Adipose tissue (tissue), 3 donors: ENCODE results near the gene MRFAP1L1. TPM values are rescaled to one million over a fixed set of nuclear protein-coding genes. Genes with fewer than 3 reads are reported as not detected.
"Not testable (repeated sequence)": the region's sequence is repeated elsewhere in the genome, so short reads cannot be mapped to it uniquely, and the experiment has no call there.

ENCODE experiments used
- H3K27ac ChIP-seq: one replicate; pipeline ENCODE4 v1.5.1; 2013; ENCODE audit warnings: low read depth, low read length
- WGBS, 3 donors: extraction: QIAGEN DNeasy Blood & Tissue Kit; methylation state at CpG; one replicate each; pipeline ENCODE4 v1.1.7; 2013; 5-methylcytosine and 5-hydroxymethylcytosine counted together
- polyA plus RNA-seq, 3 donors: library from polyadenylated mRNA; stranded (reverse); fragments of 200-250 nt; gene quantifications; one replicate each; pipeline ENCODE4 v1.2.3, GENCODE V29; 2013
- donor health status: healthy with polysubstance abuse.
- donor health status: Bipolar disorder and iron deficiency.
- donor health status: healthy.

Gene MRFAP1L1
- polyA plus RNA-seq, 3 donors, result 23.3 to 66.1 (median 34.0) TPM

DNA sequence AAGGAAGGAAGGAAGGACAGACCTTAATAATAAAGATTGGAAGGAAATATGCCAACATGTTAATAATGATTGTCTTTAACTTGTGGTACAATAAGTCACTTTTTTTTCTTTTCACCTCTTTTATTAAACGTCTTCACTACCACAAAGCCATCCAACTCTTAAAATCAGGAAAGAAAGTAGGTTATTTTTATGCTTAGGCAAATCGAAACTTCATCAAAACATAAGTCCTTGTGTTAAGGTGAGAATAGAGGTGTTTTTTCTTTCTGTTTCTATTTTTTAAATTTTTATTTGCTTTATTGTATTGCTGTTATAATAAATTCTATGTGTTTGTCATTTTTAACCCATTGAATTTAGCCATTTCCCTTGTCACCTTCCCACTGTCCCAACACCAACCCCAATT lies 32.8 kb upstream of the MRFAP1L1 start:
- no peak overlapping the region for H3K27ac ChIP-seq
- WGBS, 3 donors, result 60 to 86% (median 67%) methylated on average over 2 of the region's 2 CpGs

DNA sequence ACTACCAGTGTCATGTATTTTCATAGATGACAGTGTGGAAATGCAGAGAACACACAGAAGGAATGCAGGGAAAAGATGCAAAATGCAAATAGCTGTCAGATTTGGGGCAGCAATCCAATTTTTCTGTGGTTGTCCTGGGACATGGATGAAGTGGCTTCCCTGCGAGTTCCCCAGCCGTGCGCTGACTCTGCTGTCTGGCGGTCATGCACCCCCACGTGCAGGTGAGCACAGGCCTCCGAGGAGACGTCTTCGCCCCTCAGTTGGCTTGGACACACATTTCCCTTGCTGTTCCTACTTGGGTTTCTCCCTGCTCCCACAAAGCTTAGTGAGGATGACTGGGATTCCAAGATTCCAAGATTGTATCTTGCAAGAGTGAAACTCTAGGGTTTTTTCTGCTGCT lies 30.7 kb upstream of the MRFAP1L1 start:
- 80 to 89% (median 88%) methylated on average over 8 of the region's 8 CpGs for WGBS, 3 donors

DNA sequence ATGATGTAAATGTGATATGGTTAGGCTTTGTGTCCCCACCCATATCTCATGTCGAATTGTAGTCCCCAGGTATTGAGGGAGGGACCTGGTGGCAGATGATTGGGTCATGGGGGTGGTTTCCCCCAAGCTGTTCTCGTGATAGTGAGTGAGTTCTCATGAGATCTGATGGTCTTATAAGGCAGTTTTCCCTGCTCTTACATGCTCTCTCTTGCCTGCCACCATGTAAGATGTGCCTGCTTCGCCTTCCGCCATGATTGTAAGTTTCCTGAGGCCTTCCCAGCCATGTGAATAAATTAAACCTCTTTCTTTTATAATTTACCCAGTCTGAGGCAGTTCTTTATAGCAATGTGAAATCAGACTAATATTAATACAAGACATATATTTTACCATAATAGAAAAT lies 30.3 kb upstream of the MRFAP1L1 start:
- WGBS, 3 donors, result 90 to 92% (median 92%) methylated on average over 4 of the region's 4 CpGs
- no peak overlapping the region for H3K27ac ChIP-seq

More for the DNA sequence above, 30.7 kb upstream of the MRFAP1L1 start:
- no peak overlapping the region for H3K27ac ChIP-seq

DNA sequence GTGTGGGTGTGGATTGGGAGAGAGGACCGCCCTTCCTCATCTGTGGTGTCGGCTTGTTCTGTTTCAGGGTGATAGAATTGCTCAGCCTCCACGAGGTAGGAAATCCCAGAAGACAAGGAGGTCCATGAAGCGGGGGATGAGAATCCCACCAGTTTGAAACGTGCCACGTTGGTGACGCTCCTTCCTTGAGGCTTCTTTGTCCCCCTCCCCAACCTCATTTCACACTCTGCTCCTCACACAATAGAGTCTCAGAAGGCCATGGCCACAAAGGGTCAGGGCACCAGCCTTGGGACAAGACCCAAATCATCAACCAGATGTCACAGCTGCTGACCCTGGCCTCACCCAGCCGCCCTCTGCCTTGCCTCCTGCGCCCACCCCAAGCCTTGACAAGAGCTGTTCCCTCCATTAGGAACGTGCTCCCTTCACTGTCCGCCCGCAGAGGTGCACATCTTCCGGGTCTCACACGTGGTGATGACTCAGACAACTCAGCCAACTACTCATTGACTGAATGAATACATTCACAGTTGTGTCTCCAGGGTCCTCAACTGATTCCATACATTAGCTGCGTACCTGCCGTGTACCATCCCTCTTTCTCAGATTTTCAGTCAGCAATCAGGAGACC lies 24.6 kb upstream of the MRFAP1L1 start:
- WGBS, 3 donors, result 83 to 85% (median 84%) methylated on average over 16 of the region's 16 CpGs
- no peak overlapping the region for H3K27ac ChIP-seq

DNA sequence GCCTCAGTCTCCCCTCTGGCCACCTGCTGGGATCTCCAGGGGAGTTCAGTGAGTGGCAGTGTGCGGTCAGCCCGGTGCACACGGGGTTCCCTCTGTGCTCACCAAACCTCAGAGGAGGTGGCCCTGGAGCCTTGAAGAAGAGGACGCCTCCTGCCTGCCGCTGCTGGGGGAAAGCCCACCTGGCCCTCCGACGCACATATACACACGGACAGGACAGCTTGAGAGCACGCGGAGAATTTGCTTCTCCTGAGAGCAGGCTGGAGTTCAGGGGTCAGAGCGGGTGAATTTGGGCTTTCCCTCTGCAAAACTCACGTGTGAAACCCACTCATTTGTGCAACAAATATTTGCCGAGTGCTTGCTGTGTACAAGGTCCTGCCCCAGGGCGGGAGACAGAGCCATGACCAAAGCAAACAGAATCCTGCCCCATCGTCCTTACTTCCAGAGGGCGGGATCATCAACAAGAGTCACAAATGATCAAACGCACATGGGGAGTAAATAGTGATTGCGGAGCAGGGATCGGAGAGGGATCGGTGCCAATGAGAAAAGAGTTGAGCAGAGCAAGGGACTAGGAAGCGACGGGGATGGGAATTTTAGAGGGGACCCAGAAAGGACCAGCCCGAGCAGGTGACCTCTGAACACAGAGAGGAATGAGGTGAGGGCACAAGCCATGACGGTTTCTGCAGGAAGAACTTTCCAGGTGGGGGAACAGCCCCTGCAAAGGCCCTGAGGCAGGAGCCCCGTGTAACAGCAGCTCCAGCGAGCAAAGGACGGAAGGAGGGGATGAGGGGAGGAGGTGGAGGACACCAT lies 23.9 kb upstream of the MRFAP1L1 start:
- H3K27ac ChIP-seq, result no peak overlapping the region
- 75 to 89% (median 86%) methylated on average over 27 of the region's 27 CpGs for WGBS, 3 donors

DNA sequence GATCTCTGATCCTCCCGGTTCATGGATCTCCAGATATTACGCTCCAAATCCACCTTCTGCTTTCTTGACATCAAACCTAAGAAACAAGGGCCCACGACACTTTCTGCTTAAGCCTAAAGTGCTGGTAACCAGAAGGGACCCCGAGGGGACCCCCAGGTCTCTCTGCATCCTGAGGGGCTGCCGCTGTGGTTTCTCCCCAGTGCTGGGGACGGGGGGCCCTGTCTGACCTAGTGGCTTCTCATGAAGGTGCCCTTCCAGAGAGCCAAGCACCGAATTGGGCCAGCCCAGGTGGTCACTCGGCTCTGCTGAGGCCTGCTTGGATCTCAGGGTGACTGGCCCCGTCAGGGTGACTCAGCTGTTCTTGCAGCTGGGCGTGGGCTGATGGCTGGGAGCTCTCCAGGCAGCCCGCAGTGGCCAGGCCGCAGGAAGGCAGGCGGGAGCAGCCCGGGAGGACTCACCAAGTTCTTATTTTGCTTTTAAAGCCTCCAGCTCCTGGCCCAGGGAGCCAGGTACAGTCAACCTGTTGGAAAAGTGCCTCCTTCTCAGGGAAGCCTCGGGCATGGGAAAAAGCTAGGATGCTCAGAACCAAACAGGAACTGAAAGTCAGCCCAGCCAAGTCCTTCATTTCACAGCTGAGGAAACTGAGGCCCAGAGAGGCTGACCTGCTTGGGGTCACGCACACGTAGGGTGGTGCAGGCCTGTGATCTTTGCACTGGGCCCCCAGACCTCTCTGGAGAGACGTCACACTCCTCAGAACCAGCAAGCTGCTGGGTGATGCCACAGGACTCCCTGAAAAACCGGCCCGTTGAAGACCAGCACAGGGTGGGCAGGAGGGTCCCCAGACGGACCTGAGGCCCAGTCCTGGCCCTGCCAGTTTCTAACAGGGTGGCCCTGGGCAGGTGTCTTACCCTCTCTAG lies 23.0 kb upstream of the MRFAP1L1 start:
- no peak overlapping the region for H3K27ac ChIP-seq
- WGBS, 3 donors, result 68 to 83% (median 73%) methylated on average over 21 of the region's 21 CpGs

DNA sequence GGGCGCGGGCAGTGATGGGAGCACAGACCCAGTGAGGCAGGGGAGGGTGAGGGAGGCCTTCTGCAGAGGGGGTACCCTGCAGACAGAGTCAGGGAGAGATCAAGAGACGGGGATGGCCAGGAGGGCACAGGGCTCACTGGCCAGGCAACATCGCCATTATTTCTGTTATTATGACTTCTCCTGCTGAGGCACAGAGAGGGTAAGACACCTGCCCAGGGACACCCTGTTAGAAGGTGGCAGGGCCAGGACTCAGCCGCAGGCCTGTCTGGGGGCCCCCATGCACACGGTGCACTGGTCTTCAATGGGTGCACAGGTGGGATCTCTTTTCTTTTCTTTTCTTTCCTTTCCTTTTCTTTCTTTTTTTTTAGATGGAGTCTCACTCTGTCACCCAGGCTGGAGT lies 22.1 kb upstream of the MRFAP1L1 start:
- no peak overlapping the region for H3K27ac ChIP-seq
- WGBS, 3 donors, result 88 to 98% (median 96%) methylated on average over 6 of the region's 6 CpGs

DNA sequence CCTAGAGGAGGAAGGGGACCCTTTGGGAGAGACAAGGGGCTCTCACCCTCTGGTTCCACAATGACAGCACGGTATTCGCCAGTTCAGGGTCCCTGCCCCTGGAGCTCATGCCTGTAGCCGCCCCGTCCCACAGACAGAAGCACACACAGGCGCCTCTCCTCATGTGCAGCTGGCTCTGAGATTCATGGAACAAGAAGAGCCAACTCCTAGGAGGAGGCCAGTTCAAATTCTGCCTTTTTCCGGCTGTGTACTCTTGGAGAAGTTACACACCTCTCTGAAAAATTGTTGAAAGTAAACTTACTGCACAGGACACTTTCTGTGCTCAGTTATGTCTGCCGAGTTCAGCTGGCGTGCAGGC lies 21.6 kb upstream of the MRFAP1L1 start:
- WGBS, 3 donors, result 92 to 93% (median 93%) methylated on average over 8 of the region's 8 CpGs
- H3K27ac ChIP-seq, result no peak overlapping the region

DNA sequence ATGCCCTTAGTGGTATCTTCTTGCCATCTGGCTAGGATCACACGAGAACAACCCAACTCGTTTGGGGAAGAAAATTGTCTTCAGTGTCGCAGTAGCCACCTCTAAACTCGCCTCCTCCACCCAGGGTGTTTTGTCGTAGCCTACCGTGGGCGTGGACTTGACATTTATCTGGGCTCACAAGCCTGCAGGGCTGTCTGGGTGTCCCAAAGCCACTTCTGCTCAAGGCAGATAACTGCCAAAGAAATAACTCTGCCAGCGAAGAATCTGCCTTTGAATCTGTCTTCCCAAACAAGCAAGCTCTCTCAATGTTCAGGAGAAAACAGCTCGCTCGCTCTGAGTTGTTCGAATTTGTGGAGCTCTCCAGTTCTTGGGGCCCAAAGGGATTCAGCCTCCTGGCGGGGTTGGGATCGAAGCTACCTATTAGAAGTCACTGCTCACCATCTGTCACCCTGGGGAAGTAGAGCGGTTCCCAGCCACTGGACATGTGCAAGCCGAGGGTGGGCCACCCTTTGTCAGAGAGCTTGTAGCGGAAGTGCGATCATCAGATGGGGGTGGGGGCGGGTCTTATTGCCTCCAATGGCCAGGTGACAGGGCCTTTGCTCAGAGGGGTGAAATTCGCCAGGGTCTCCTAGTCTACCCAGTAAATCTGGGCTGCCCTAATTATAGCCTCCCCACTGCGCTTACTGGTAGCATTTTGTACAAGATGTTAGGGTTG lies 21.1 kb upstream of the MRFAP1L1 start:
- no peak overlapping the region for H3K27ac ChIP-seq
- WGBS, 3 donors, result 61 to 71% (median 67%) methylated on average over 20 of the region's 20 CpGs

DNA sequence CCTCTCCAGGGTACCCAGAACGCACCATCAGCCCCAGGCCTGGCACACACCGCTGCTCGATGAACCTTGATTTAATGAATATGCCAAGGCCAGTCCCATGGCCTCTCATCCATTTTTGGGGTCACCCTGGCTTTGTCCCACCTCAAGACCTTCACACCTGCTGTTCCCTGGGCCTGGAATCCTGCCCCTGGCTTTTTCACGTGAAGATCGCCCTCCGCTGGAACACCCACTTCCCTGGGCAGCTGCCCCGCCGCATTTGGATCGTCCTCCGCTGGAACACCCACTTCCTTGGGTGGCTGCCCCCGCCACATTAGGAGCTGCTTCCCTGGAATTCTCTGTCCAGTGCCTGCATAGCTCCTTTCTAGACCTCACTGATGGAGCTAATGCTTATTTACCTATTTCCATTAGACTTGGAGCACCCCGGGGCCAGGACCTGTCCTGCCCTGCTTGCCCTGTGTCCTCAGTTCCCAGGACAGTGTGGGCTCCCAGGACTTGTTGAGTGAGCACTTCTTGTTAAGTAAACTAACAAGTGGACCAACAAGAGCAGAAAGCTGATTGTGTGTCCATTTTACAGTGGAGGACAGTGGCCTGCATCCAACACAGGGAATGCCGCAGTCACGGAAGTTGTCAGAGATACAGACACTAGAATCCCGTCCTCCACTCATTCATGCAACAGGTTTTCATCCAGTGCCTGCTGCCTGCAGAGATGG lies 18.8 kb upstream of the MRFAP1L1 start:
- H3K27ac ChIP-seq, result no peak overlapping the region
- 82 to 87% (median 83%) methylated on average over 15 of the region's 15 CpGs for WGBS, 3 donors

DNA sequence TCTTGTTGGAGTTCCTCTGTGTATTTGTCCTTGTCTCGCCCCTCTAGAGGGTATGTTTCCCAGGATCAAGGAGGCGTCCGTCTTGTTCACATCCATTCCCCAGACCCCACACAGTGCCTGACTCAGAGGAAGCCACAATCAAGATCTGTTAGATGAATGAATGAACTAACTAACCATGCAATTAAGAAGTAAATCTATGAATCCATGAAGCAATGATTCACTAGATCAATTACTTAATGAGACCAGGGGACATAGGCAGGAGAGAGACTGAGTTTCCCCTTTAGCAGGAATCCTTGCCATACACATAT lies 18.2 kb upstream of the MRFAP1L1 start:
- no peak overlapping the region for H3K27ac ChIP-seq
- 60 to 89% (median 69%) methylated on average over 3 of the region's 3 CpGs for WGBS, 3 donors

DNA sequence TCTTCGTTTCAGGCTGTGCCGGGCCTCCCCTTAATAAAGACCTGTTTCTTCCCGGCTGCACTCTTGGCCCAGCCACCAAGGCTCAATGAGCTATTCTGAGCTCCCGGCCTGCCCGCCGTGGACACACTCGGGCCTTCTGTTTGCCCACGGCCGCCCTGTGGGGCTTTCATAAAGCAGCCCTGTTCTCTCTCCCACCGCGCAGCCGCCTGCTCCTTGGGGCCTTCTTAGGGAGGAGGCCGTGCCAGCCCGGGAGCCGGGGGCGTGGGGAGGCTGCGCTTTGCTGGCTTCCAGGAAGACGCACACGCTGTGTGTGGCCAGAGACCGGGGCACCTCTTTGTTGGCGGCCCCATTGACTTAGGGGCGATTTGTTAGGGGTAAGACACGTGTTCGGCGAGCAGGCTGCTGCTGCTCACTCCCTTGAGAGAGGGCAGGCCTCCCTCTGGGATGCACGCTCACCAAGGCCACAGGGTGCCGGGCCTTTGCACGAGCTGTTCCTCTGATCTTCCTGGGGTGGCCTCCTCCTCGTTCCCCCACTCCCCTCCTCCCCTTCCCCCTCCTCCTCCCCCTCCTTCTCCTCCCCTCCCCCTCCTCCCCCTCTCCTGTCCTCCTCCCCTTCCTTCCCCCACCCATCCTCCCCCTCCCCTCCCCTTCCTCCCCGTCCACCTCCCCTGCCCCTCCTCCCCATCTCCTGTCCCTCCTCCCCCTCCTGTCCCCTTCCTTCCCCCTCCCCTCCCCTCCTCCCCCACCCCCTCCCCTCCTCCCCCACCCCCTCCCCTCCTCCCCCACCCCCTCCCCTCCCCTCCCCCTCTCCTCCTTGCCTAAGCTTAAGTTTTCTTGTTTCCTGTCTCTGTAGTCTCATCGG lies 17.6 kb upstream of the MRFAP1L1 start:
- WGBS, 3 donors, result 52 to 72% (median 63%) methylated on average over 27 to 30 of the region's 31 CpGs
- H3K27ac ChIP-seq, result no peak overlapping the region

DNA sequence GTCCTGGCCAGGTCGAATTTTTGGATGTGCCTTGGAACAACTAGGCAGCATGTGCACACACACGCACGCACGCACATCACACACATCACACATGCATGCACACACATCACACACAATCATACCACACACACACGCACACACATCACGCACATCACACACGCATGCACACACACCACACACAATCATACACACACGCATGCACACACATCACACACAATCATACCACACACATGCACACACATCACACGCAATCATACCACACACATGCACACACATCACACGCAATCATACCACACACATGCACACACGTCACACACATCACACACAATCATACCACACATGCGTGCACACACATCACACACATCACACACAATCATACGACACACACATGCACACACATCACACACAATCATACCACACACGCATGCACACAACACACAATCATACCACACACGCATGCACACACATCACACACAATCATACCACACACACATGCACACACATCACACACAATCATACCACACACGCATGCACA lies 15.8 kb upstream of the MRFAP1L1 start:
- WGBS, 3 donors, result 94 to 95% (median 95%) methylated on average over 16 of the region's 16 CpGs
- H3K27ac ChIP-seq, result not testable (repeated sequence)

DNA sequence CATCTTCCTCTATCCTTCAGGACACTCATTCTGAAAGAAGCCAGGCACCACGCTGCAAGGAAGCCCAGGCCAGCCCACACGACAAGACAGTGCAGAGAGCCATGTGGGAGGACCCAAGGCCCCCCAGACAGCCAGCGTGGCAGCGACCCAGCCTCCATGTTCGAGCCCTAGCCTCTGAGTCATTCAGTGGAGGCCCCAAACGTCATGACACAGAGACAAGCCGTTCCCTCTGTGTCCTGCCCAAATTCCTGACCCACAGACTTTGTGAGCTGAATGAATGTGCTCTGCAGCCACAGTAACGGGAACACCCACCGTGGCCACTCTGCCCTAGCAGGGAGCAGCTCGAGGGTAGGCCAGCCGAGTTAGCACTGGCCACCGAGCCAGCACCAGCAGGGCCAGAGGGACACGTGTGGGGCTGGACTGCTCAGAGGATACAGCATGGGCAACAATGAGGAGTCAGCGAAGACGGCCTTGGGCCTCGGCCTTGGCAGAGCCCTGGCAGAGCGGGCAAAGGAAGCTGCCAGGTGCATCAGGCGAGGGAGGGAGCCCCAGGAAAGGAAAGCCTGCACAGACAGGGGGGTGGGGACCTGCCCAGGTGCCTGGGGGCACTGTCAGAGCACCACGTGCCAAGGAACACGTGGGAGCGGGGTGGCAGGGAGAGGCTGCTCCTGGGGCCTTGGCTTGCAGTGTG lies 14.9 kb upstream of the MRFAP1L1 start:
- no peak overlapping the region for H3K27ac ChIP-seq

DNA sequence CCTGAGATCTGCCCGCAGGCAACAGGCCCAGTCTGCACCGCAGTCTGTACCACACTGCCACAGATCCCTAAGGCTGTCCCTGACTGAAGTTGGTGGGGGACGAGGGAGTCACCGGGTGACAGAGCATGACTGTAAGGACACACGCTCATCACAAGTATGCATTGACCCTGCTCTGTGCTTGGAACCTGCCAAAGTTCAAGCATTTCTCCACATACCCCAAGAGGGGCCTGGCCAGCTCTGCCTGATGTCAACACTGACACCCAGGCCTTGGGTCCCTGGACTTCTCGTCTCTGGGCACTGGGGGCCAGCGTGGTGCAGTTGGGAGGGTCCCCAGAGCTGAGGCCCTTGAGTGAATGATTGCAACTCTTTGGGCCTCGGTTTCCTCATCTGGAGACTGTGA lies 14.2 kb upstream of the MRFAP1L1 start:
- no peak overlapping the region for H3K27ac ChIP-seq
- 88 to 96% (median 95%) methylated on average over 8 of the region's 8 CpGs for WGBS, 3 donors

More for the DNA sequence above, 14.9 kb upstream of the MRFAP1L1 start:
- WGBS, 3 donors, result 60 to 81% (median 79%) methylated on average over 21 of the region's 21 CpGs

DNA sequence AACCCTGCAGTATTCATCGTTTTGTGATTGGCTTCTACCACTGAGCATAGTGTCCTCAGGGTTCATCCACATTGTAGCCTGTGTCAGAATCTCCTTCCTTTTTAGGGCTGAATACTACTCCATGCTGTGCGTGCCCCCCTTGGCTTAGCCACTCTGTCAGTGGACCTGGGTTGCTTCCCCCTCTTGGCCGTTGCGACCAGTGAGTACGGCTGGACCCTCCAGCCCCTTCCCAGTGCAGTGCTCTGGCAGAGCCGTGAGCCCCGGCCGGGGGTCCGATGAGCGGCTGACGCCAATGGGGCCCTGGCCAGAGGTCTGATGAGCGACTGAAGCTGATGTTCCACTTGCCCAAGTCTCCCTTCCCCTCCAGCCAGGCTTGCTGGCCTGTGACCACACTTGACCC lies 13.2 kb upstream of the MRFAP1L1 start:
- WGBS, 3 donors, result 94 to 96% (median 96%) methylated on average over 12 of the region's 12 CpGs
- no peak overlapping the region for H3K27ac ChIP-seq
